HG02588 (cell line): ENCODE data around the gene RNF114.
A peak's percentile ranks its signal among the peaks of the same experiment; 100 is the strongest.

Experiments used
- ATAC-seq: cut with Tn5 transposase; IDR thresholded peaks from one replicate; pipeline ENCODE4 v1.9.1; 2021; ENCODE audit warnings: mild to moderate bottlenecking, moderate library complexity; ENCODE audit not compliant: unreplicated experiment

Gene RNF114

GRCh38 chr20:49904440-49905214 lies 31.6 kb upstream of the RNF114 start:
- ATAC-seq: no peak

DNA sequence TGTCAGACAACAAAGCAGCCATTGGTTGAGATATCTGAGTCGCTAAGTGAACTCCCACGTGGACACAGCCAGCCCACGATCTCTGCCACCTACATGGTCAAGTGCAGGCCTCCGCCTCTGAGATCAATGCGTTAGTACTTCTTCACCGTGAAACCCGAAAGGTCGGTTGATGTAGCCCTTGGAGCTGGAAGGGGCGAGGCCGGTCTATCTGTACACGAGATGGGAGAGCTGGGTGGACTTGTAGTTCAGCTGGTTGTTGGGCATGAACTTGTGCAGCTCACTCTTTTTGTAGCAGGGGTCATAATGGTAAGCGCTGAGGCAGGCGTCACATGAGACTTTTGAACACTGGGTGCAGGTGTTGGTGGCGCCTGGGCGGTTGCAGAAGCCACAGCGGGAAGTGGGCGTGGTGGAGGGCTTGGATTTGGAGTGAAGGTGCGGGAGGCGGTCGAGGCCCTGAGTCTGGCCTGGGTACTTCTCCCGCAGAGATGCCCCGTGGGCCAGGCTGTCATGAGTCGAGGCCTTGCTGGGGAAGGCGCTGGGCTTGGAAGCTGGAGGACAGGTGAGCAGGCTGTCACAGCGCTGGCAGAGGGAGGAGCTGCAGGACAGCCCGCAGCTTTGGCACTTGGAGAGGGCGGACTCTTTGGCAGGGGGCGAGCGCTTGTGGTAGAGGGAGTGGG lies 30.6 kb upstream of the RNF114 start:
- ATAC-seq: no peak

DNA sequence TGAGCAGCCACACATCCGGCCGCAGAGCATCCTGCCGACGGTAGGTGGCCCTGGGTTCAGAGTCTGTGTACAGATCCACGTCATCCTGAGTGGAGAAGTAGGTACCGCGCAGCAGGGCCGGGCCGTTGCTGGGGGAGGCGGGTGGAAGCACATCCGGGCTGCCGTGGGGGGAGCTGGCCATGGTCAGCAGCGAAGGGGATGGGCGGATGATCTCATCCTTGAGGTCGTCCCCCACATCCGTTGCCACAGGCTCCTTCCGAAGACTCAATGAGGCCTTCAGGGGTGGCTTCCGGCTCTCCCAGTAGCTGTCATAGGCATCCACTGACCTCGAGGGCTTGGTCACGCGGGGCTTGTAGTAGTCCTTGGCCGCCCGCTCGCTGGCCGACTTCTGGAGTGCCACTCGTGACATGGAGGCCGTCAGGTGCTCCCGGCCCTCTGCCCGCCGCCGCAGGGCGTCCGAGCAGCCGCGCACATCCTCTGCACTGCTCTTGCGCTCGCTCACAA lies 30.0 kb upstream of the RNF114 start:
- ATAC-seq: no peak

DNA sequence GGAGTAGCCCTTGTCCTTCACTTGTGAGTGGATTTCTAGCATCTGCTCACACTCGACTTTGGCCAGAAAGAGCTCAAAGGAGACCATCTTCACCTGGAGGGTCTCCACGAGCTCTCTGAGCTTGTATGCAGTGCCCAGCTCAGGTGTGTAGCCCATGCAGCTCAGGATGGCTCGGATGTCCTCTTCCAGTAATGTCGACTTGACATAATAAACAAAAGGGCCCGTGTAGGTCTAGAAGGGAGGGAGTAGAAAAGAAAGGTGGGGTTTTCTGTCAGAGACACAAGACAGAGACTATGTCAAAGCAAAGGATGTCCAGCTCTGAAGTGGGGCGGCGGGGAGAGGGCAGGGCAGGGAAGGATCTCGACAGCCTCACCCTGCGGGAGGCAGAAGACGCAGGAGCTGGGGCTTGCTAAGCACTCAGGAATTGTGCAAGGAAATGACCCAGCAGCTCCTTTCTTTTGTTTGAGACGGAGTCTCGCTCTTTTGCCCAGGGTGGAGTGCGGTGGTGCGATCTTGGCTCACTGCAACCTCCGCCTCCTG lies 29.5 kb upstream of the RNF114 start:
- ATAC-seq: no peak

- no peak for ATAC-seq
Measured at GRCh38 chr20:49907405-49908257, 28.6 kb upstream of the RNF114 start.

GRCh38 chr20:49908258-49908565 lies 28.0 kb upstream of the RNF114 start:
- no peak for ATAC-seq

- no peak for ATAC-seq
Measured at GRCh38 chr20:49909499-49910339, 26.5 kb upstream of the RNF114 start.

GRCh38 chr20:49910340-49910706 lies 25.9 kb upstream of the RNF114 start:
- ATAC-seq: no peak

DNA sequence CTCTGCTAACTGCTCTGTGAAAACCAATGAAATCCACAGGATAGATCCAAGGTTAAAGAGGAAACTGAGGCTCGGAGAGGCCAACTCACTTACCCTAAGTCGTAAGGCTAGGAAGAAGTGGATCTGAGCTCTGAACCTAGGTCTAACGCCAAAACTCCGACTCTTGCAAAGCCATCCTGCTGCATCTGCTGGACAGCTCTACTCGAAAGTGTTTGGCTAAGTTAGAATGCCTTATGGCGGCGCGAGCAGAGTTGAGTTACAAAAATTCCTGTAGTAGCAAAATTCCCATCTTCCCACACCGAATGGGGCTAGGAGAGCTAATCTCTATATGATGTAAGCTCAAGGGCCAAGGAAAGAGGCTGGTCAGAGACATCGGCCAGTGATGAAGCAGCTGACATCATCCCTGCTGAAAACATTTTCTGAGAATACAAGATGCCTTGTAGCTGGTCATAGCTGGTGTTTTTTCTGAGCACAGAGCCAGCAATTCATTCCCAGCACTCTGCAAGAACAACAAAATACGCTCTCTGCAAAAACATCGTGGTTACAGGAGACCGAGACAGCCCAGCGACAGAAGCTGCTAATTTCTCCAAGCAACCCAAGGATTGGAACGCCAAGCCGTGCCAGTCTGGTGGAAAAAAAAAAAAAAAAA lies 22.7 kb upstream of the RNF114 start:
- ATAC-seq: no peak

DNA sequence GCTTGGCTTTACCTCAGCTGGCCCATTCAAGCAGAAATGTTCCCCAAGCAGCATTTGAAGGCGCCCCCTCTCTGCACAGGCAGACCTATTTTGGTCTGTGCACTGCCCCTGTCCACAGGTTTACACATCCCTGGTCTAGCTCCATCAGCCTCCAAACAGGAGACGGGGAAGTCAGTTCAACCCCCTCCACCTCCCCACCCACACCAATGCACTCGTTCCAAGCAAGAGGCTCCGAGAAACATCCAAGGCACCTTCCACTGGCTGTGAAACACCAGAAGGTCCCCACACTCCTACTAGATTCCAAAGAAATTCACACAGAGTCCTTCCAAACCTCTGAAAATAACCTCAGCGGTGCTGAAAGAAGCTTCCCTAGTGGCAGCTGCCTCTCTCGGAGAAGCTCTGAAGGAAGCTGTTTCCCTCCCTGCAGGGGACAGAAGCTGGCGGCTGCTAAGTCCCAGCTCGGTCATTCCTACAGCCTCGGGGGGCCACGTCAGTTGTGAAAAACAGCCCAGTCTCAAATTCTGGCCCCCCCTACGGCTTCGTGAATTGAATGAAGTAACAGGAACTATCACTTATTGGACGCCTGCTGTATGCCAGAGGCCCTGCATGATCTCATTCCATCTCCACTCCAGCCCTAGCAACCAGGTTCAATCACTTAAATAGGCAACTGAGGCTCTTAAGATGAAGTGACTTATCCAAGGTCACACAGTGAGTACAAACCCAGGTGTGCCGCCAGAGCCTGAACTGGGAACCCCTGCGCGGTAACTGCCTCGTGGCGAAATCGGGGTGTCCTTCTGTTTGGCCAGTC lies 21.7 kb upstream of the RNF114 start:
- peak; percentile 1 for ATAC-seq

GRCh38 chr20:49915118-49915379 lies 21.1 kb upstream of the RNF114 start:
- ATAC-seq: peak; percentile 33

- peak; percentile 84 for ATAC-seq
Measured at GRCh38 chr20:49915380-49916145, 20.6 kb upstream of the RNF114 start, which contains the start of gene SPATA2. TSS of gene SPATA2 (minus strand) at chr20:49915529. CDS start at chr20:49908490, 7,039 bp downstream.

GRCh38 chr20:49916146-49917002 lies 19.8 kb upstream of the RNF114 start:
- no peak for ATAC-seq

DNA sequence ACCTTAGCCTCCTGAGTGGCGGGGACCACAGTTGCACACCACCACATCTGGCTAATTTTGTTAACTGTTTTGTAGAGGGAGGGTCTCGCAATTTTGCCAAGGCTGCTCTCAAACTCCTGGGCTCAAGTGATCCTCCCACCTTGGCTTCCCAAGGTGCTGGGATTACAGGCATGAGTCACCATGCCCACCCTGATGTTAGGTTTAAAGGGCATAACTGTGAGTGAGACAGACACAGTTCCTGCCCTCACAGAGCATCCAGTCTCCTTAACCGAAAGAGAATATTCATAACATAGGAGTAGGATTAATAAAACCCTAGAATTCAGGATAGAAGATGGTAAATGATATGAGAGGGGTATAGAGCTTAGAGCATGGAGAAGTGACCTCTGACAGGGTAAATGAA lies 17.8 kb upstream of the RNF114 start:
- ATAC-seq: no peak

DNA sequence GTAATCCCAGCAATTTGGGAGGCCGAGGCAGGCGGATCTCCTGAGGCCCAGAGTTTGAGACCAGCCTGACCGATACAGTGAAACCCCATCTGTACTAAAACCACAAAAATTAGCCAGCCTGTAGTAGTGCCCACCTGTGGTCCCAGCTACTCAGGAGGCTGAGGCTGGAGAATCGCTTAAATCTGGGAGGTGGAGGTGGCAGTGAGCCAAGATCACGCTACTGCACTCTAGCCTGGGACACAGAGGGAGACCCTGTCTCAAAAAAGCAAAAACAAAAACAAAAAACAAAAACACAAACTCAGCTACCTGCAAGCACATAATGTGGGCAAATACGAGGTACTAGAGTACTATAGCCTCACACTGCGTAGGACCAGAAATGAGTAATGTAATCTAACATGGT lies 17.2 kb upstream of the RNF114 start:
- ATAC-seq: no peak

GRCh38 chr20:49919461-49919860 lies 16.7 kb upstream of the RNF114 start:
- ATAC-seq: no peak

DNA sequence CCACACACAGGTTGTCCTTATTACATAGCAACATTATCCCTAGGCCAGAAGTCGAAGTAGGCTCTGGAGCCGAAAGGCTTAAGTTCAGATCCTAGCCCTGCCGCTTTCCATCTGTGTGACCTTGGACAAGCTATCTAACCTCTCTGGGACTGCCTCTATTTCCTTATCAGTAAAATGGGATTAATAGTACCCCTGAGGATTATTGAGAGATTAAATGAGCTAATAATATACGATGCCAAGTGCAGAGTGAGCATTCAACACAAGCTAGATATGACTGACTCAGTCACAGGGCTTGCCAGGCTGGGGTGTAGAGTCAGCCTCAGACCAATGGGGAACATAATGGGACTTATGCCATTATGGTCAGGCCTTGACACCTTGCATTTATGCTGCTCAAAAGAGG lies 11.9 kb upstream of the RNF114 start:
- ATAC-seq: no peak
